Neural cell (in vitro differentiated cells): ENCODE results near the gene DCC.

Source experiments
- CTCF ChIP-seq: fragments of 450-650 bp; IDR thresholded peaks from 2 replicates; pipeline ENCODE4 v1.5.1; 2014; ENCODE audit warnings: antibody characterized with exemption, mild to moderate bottlenecking, moderate library complexity; ENCODE audit not compliant: poor library complexity, severe bottlenecking
- EP300 ChIP-seq: fragments of 450-650 bp; conservative IDR thresholded peaks from 2 replicates; pipeline ENCODE4 v1.6.1; 2014; ENCODE audit warnings: antibody characterized with exemption, mild to moderate bottlenecking, moderate library complexity; ENCODE audit not compliant: poor library complexity, severe bottlenecking
- EZH2 ChIP-seq: fragments of 200-600, 300-800 bp; shearing (Covaris generic), sonication (generic); IDR thresholded peaks from 2 replicates; pipeline ENCODE4 v1.6.1; 2014; ENCODE audit warnings: antibody characterized with exemption, low read length, borderline replicate concordance, mild to moderate bottlenecking; ENCODE audit not compliant: insufficient read depth, poor library complexity, severe bottlenecking
- POLR2AphosphoS5 ChIP-seq: IDR thresholded peaks from 2 replicates; pipeline ENCODE4 v1.6.1; 2012
- RAD21 ChIP-seq: fragments of 450-650 bp; conservative IDR thresholded peaks from 2 replicates; pipeline ENCODE4 v1.6.1; 2014; ENCODE audit warnings: antibody characterized with exemption, mild to moderate bottlenecking, moderate library complexity
- TAF1 ChIP-seq: IDR thresholded peaks from 2 replicates; pipeline ENCODE4 v1.6.1; 2012; ENCODE audit warnings: low read depth

GRCh38 chr18:53451902-53452301 is 1111.9 kb downstream of the DCC start:
- TF ChIP-seq CTCF: no peak
- no peak for TF ChIP-seq EZH2
- TF ChIP-seq POLR2AphosphoS5: no peak
- no peak for TF ChIP-seq TAF1
- no peak for TF ChIP-seq EP300
- no peak for TF ChIP-seq RAD21
